Measurements from ENCODE around the gene MPPED2.
A peak's percentile ranks its signal among the peaks of the same experiment; 100 is the strongest.

MPPED2 gene

DNA sequence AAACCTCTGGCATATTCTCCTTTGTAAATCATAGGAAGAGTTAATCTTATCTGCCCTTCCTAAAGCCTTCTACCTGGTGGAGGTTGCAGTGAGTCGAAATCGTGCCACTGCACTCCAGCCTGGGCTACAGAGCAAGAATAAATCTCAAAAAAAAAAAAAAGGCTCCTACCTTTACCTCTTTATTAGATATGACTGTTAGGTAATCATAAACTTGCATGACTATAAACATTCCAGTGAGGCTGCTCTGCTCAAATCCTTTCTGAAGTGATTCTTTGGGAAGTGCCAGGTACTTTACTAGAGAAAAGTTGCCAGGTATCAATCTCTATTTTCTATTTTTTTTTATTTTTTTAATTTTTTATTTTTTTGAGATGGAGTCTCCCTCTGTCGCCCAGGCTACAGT is 59.6 kb downstream of the MPPED2 start:
- no peak for DNase-seq

DNA sequence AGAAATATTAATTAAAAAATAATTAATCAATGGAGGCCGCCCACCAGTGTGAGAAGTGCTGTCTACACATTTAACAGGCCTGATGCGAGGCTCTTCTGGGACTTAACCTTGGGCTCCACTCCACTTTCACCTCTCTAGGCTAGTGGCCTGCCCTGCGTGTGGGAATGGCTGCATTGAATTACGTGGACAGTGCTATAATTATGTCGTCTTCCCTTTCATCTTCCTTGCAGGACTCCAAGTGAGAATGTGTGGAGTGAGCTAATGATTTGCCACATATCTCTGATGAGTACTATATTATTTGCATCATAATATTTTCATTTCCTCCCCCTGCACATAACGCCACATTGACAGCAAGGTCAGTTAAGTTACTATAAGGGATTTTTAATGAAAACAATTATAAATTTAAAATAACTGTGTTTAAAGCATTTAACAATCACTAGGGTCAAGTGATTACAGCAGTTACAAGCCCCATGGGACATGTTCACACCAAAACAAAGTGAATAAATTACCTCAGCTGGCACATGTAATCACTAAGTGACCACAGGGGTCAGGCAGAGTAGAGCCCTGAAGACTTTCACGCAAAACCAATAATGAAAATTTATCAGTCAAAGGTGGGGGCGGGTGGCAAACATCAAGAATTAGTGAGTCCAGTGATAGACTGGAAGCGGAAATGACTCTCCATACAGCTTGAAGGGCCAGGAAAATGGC is 63.5 kb downstream of the MPPED2 start:
- no peak for DNase-seq

DNA sequence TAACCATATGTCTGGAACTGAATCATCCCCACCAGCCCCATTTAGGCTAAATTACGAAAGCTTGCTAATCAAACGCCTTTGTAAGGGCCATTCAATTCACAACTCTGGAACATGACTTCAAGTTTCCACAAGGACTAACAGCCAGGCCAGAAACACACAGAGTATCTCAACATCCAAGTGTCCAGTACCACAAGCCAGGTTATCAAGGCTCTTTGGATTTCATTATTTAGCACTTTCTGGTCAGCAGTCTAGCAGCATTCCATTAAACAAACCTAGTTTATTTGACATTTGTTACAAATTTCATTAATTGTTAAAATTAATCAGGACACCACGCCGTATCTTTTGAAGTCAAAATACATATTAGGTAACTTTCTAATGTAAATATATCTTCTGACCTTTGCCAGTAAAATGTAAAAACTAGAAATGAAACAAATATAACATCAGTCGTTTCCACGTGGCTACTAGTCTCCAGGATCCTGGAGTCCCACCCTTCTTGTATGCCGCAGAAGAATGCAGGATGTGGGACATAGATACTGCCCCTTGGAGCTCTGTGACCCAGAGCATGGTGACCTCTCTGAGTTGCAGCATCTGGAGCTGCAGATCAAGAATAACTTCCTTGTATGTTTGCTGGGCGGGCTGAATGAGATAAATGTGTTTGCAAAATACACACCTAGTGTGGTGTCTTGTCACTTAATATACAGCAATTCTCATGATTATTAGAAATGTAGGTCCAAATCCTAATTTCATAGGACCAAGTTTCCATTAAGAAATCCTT is 64.7 kb downstream of the MPPED2 start:
- no peak for DNase-seq

DNA sequence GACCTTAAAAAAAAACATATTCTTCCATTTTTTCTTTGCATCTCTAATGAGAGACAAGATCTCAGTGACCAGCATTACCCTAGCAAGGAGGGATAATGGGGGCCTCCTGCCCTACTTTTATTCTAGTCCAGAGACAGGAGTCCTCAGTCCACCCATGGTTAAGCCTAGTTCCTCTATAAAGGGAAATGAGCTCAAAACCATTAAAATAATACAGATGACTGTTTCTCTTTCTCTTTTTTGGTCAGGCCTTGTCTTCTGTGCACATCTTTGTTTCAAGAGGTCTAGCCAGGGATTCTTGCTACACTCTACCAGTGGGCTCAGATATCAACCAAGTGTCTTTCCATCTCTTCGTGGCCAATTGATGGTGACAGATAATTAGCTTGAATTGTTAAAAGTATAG is 73.1 kb downstream of the MPPED2 start:
- no peak for DNase-seq

DNA sequence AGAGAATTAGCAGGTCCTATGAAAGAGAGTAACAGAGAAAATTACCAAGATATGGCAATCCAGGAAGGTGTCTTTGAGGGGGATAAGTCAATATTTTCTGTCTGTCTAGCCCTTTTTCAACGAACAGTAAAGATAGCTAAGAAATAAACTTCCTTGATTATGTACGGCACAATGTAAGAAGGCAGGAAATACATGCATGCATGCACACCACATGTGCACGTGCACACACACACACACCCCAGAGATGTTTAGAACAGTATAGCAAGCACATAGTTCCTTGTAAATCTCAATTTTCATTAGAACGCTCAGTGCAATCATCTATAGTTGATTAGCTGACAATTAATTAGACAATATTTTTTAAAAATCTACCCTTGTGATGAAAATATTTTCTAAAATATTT is 74.7 kb downstream of the MPPED2 start:
- no peak for DNase-seq

DNA sequence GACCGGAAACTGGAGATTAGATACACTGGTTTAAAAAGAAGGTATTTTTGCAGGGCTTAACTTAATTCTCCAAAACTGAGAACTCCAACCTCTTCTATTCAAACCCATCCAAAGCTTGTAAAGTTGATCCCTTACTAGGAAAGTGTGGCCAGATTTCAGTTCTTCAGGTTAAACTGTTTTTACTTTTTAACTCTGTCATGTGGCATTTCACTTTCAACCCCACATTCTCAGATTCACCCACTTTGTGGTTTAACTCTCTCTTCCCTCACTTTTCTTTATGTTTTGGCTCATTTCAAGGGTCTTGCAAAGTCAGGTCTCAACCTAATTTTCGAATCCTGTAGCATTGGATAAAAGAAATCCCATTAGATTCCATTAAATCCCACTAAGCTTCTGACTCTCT is 75.4 kb downstream of the MPPED2 start:
- no peak for DNase-seq

DNA sequence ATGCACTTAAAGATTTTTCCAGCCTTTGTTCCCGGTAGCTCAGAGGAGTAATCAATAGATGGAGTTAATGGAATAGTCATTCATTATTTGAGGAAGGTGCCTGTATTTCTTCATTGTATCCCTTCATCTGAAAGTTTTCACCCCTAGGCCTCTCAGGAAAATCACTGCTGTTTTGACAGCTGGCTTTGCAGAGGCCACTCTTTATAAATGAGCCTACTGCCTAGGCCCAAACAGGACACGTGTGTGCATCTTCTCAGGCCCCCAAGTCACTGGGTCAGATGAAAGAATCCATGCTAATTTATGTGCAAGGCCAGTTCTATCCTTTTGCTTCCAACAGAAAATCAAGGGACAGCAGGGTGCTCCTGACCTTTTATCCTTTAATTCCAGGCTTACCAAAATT is 76.8 kb downstream of the MPPED2 start:
- peak; percentile 27 for DNase-seq

DNA sequence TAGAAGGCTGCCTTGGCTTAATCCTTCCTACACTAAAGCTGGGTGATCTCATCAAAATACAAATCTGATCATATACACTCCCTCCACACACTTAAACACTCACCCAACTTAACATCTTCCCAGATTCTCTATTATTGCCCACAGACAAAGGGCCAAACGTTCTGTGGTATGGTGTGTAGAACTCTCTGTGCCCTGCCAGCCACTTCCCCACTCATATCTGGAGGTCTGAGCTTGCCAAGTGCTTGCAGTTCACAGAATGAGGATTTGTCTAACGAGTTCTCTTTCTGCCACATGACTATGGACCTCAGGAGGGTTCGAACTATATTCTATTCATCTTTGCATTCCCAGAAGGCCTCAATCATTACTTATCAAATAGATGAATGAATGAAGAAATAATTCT is 77.6 kb downstream of the MPPED2 start:
- no peak for DNase-seq

DNA sequence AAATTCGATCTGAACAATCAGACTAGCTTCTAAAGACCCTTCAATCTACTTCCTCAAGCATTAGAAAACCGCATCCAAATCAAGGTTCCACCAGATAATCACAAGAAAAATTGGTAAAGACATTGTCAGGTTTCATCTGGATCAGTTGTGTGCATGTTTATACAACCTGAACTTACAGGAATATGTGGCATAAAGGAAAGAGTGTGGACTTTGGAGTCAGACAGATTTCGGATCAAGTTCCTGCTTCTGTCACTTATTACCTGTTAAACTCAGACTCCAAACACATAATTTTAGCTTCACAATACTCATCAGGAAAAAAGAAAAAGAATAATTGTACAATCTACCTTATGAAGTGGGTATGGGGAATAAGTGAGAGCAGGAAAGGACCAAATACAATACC is 80.5 kb downstream of the MPPED2 start:
- no peak for DNase-seq

DNA sequence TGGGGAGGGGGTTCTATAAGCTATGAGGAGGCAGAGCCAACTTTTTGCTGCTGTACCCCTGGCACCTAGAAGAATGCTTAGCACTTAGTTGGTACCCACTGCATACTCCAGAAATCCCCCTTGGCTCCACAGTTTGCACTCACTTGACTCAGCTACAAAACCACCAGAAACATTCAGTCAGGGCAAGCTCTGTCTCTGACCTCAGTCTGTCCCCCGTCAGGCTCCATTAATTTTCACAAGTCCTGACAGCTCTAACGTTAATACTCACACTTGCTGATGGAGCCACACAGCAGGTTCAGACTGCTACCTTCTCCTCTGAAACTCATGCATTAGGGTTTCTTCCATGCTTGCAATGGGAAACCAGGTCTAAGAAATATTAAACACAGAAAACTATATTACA is 81.7 kb downstream of the MPPED2 start:
- DNase-seq: peak; percentile 28

DNA sequence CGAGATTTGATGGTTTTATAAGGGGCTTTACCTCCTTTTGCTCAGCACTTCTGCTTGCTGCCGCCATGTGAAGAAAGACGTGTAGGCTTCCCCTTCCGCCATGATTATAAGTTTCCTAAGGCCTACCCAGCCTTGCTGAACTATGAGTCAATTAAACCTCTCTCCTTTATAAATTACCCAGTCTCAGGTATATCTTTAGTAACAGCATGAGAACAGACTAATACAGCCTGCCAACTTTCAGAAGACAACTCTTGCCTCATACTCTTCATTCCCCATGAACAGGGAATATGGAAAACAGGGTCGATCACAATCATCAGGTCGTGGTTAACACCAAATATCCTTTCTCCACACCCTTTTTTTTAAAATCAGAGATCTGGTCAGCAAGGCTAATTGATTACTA is 83.0 kb downstream of the MPPED2 start:
- DNase-seq: no peak

DNA sequence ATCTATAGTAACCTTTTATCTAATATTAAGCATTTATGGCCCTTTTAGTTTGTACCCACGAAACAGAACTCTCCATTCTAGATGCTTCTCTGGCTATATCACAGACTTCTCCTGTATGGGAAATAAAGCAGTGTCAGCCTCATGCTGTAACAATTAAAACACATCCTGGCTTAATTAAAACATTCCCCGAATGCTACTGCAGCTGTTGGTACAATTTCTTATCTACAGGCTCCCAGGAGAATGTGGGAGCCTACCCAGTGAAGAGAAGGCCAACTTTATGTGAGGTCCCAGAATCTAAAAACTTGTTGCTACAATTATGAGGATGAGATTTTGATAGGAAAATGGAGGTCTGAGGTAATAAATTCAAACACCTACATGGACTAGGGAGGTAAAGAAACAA is 83.8 kb downstream of the MPPED2 start:
- DNase-seq: no peak

DNA sequence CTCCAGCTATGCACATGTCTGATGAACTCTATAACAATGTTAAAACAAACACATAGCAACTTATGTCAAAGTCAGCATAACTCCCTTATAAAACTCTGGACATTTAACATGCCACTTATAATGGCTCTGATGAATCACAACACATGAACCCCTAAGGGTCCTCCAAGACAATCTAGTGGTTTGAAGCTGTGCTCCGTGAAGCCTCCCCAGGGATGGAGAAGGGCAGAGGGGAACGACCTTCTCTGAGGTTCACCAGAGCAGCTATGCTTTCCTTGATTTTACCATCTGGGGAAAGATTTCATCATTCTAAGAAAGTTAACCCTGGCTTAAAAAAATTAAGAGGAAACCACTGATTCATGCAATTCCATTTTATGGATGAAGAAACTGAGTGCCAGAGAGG is 84.4 kb downstream of the MPPED2 start:
- DNase-seq: no peak

DNA sequence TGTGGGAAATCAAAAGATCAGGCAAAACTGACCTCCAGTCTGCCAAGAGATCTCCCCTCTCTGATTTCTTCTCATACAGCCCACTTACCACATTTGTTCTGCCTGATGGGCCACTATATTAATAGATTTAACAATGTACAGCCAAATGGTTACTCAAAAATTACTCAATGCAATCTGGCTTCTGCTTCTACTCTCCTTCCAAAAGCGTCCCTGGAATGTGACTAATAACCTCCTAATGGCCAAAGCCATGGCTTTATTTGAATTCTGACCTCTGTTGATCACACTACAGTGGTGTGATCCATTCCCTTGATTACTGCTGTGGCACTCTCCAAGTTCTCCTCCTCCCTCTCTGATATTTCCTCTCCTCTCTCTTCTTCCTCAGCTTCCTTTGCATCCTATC is 86.2 kb downstream of the MPPED2 start:
- no peak for DNase-seq

DNA sequence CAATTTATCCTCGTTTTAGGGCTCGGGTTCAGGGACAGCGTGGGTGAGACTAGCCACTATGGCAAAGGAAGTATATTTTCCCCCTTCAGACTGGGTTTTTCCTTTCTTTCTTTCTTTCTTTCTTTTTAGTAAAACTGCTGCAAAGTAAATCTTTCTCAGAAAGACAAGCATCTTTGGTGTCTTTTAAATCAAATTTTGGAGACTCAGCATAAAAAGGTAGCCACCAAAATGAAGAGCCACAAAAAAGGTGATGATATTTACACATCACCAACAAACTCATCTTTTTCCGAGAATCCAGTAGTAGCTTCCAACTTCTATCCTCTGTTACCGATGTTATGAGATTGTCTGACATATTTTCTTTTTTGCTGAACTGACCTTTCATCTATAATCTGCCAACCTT is 88.6 kb downstream of the MPPED2 start:
- DNase-seq: no peak

DNA sequence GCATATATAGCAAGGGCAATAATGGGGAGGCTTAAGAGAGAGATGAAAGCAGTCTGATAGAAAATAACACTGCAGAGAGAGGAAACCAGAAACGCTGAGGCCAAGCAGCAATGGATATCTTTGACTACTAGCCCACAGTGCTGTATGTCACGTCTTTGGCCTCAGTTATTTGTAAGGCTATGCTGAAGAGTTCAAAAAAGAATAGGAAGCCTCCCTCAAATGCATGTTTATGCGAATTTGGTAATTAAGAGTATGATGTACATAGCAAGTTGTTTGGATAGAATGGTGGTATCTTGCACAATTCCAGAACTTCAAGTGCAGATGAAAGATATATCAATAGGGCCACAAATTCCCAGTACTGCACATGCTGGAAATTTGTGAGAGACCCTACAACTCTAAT is 89.2 kb downstream of the MPPED2 start:
- no peak for DNase-seq

DNA sequence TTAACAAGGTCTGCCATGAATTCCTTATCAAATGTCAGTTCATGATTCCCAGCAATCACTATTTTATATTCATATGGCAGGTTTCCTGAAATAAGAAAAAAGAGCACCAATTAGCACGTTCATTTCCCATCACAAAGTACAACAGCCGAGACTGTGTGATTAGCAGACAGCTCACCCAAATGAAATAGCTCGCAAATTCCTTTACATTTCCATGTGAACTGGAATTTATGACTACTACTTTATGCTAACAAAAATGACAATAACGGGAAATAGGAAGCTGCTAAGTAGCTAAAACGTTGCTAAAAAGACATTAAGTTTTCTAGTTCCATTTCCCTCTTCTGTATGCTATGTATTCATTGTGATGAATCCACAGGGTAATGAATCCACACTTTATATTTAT is 90.7 kb downstream of the MPPED2 start:
- DNase-seq: no peak

DNA sequence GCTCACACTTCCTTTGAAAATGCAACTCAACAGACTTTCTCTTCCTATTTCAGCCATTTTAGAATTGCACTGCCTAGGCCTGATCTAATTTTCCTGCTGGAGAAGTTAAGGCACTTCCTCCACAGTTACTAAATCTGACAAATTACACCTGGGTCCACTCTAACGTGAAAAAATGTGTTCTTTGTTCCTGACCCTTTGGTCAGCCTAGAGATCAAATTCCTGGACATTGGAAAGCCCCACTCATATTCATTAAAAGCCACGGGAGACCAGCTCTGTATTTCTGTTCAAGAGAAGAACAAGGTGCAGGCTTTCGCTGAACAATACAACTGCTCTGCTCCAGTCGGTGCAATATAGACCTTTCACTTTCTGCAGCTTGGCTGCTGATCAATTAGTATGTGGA is 96.6 kb downstream of the MPPED2 start:
- peak; percentile 13 for DNase-seq

DNA sequence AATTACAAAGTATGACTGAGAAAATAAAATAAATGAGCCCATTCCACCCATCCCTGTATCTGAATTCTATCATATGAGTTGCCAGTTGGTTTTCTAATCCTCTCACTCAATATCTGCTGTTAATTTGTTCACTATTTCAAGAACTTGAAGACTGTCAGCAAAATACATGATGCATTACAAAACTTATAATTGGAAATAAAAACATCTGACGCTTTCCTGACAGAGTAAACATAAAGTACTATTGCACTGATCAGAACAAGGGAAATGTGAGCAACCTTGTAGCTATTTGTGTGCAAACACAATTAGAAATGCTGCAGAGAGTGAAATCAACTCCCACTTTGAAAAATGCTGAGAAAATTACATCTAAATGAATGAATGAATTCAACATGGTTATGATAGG is 97.1 kb downstream of the MPPED2 start:
- no peak for DNase-seq

DNA sequence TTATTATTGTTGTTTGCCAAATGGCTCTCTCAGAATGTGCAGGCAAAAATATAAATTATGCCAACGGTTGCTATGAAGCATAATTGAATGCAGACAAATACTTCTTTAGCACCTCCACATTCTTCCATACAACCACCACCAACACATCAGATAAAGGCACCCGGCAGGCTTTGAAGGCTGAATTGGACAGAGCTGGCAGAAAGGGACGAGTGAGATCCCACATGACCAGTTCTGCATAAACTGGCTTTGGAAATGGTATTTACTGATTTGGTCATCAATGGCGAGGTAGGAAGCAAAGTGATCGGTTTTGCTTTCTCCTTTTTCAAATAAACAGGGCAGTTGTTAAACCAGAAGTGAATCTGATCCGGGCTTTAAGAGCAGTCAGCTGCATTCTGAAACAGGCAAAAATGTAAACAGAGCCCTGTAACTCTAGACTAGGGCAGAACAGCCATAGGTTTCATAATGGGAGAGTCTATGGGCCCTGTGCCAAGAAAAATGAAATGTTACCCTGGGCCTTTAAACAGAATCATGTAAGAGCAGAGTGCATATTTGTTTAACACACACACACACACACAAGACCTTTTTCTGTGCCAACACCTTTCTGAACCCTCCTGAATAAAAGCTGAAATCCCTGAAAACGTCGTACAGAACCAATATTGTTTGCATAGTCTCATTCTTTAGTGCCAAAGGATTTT is 97.7 kb downstream of the MPPED2 start:
- DNase-seq: no peak

DNA sequence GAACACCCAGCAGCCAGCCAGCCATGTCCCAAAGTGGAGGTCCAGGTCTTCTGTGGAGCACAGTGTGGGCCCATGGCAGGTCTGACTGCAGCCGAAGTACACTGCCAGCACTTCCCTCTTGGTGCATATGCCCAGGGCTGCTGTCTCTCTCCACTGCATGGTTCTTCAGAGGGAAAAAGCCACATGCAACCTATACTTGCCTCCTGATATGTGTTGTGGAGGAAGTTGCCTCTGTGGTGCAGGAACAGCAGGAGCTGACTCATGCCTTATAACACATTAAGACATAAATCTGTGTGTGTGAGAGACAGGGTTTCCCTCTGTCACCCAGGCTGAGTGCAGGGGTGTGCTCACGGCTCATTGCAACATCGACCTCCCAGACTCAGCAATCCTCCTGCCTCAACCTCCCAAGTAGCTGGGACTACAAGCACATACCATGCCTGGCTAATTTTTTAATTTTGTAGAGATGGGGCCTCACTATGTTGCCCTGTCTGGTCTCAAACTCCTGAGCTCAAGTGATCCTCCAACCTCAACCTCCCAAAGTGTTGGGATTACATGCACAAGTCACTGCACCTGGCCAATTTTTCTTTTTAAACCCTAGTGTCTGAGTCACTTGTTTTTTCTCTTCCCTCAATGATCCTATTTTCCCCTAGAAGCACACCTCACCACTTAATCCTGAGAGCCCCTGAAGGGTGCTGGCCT is 98.8 kb downstream of the MPPED2 start:
- no peak for DNase-seq

DNA sequence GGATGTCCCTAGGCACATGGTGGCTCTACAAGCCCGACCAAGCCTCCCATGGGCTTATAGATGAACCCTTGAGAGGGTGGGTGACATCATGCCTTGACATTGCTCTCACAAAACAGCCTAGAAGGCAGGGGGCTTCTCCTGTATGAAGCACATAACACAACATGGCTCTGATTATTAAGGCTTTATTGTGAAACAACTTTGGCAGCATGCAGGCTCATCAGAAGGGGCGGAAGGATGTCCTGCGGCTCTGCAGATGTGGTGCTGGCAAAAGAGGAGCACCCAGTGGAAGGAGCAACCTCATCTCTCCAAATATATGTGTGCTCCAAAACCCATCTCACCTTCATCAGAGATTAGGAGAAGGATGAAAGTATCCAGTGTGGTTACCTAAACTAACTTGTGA is 100.4 kb downstream of the MPPED2 start:
- DNase-seq: no peak

DNA sequence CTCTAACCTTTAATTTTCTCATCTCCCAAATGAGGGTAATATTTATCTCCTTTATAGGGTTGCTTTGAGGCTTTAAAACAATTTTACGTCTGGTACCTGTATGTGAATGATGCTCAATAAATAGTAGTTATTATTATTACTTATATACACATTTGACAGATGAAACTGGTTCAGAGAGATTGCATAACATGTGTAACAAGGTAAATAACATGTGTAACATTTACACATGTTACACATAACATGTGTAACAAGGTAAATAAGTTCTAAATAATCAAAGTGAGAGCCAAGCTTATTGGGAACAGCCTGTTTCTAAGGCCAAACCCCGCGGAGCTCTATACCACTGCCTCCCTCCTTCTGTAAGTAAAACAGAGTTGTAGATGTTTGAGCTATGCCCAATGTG is 100.9 kb downstream of the MPPED2 start:
- DNase-seq: no peak

DNA sequence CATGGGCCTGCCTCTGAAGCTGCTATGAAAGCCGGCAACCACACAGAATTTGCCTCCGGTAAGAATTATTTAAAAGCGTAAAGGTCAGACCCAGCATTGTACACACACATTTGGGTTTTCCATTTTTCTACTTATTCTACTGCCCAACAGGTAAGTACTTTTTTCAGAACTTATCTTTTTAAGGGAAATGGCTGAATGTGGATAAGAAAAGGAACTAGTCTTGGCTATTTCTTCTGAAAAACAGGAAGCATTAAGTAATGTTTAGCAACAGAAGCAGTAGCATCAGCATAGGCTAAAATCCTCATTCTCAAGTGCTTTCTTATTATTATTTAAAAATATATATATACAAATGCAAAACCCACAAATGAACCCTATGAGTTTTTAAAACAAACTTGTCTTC is 103.1 kb downstream of the MPPED2 start:
- DNase-seq: no peak

Data from retina (tissue), 1 donor.